ENCODE results near the gene AGBL5.
"Not testable (repeated sequence)": the region's sequence is repeated elsewhere in the genome, so short reads cannot be mapped to it uniquely, and the experiment has no call there.

GRCh38 chr2:27111392-27112078 lies 60.1 kb downstream of the AGBL5 start:
- not testable (repeated sequence) for TF ChIP-seq EZH2 (IDR thresholded peaks at IDR 0.05); POLR2AphosphoS5 (IDR thresholded peaks at IDR 0.05; ENCODE audit: borderline replicate concordance, low read depth, low read length); FOXP2 (optimal IDR thresholded peaks at IDR 0.05; ENCODE audit: control extremely low read depth, extremely low read length, insufficient read depth)

Measured in SK-N-MC (cell line).